Measurements from ENCODE around the gene PIAS4.

DNA sequence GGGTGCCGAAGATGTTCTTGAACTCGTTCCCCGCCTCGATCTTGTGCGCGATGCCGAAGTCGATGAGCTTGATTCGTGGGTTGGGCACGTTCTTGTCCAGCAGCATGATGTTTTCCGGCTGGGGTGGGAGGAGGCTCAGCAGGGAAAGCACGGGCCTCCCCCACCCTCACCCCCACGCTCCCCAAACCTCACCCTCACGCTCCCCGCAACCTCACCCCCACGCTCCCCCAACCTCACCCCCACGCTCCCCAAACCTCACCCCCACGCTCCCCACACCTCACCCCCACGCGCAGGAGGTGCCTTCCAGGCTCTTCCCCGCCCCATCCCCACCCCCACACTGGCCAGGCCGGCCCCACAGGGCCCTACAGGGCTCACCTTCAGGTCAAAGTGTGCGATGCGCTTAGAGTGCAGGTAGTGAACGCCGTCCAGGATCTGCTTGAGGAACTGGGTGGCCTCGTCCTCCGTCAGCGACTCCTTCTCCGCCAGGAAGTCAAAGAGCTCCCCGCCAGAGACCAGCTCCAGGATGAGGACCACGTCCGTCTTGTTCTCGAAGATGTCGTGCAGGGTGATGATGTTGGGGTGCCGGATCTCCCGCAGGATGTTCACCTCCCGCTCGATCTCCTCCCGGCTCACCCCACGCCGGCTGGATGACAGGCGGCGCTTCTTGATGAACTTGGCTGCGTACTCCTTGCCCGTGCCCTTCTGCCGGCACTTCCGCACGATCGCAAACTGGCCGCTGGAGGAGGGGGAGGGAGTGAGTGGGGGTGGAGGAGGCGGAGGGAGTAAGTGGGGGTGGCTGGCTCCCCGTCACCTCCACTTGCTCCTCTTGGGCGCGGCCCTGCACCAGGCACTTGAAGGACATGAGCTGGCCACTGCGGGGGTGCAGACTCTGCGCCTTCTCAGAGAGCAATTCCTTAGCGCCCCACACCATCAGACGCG, 43.0 kb upstream of the PIAS4 start:
- TF ChIP-seq, protein P1, sequence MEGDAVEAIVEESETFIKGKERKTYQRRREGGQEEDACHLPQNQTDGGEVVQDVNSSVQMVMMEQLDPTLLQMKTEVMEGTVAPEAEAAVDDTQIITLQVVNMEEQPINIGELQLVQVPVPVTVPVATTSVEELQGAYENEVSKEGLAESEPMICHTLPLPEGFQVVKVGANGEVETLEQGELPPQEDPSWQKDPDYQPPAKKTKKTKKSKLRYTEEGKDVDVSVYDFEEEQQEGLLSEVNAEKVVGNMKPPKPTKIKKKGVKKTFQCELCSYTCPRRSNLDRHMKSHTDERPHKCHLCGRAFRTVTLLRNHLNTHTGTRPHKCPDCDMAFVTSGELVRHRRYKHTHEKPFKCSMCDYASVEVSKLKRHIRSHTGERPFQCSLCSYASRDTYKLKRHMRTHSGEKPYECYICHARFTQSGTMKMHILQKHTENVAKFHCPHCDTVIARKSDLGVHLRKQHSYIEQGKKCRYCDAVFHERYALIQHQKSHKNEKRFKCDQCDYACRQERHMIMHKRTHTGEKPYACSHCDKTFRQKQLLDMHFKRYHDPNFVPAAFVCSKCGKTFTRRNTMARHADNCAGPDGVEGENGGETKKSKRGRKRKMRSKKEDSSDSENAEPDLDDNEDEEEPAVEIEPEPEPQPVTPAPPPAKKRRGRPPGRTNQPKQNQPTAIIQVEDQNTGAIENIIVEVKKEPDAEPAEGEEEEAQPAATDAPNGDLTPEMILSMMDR (IDR thresholded peaks at IDR 0.05), result no peak
- TF ChIP-seq, protein P2, sequence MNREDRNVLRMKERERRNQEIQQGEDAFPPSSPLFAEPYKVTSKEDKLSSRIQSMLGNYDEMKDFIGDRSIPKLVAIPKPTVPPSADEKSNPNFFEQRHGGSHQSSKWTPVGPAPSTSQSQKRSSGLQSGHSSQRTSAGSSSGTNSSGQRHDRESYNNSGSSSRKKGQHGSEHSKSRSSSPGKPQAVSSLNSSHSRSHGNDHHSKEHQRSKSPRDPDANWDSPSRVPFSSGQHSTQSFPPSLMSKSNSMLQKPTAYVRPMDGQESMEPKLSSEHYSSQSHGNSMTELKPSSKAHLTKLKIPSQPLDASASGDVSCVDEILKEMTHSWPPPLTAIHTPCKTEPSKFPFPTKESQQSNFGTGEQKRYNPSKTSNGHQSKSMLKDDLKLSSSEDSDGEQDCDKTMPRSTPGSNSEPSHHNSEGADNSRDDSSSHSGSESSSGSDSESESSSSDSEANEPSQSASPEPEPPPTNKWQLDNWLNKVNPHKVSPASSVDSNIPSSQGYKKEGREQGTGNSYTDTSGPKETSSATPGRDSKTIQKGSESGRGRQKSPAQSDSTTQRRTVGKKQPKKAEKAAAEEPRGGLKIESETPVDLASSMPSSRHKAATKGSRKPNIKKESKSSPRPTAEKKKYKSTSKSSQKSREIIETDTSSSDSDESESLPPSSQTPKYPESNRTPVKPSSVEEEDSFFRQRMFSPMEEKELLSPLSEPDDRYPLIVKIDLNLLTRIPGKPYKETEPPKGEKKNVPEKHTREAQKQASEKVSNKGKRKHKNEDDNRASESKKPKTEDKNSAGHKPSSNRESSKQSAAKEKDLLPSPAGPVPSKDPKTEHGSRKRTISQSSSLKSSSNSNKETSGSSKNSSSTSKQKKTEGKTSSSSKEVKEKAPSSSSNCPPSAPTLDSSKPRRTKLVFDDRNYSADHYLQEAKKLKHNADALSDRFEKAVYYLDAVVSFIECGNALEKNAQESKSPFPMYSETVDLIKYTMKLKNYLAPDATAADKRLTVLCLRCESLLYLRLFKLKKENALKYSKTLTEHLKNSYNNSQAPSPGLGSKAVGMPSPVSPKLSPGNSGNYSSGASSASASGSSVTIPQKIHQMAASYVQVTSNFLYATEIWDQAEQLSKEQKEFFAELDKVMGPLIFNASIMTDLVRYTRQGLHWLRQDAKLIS (CRISPR knock-in tag; IDR thresholded peaks at IDR 0.05; ENCODE audit: borderline replicate concordance), result no peak
- no peak for TF ChIP-seq CREM (CRISPR knock-in tag; IDR thresholded peaks at IDR 0.05)
- TF ChIP-seq NFYB (CRISPR knock-in tag; conservative IDR thresholded peaks at IDR 0.05; ENCODE audit: low read depth), result no peak
- no peak for TF ChIP-seq FOXJ3 (CRISPR knock-in tag; IDR thresholded peaks at IDR 0.05; ENCODE audit: borderline replicate concordance)
- no peak for TF ChIP-seq ZNF121 (CRISPR knock-in tag; IDR thresholded peaks at IDR 0.05)
- no peak for TF ChIP-seq JUN (CRISPR knock-in tag; IDR thresholded peaks at IDR 0.05)
- TF ChIP-seq, protein P3, sequence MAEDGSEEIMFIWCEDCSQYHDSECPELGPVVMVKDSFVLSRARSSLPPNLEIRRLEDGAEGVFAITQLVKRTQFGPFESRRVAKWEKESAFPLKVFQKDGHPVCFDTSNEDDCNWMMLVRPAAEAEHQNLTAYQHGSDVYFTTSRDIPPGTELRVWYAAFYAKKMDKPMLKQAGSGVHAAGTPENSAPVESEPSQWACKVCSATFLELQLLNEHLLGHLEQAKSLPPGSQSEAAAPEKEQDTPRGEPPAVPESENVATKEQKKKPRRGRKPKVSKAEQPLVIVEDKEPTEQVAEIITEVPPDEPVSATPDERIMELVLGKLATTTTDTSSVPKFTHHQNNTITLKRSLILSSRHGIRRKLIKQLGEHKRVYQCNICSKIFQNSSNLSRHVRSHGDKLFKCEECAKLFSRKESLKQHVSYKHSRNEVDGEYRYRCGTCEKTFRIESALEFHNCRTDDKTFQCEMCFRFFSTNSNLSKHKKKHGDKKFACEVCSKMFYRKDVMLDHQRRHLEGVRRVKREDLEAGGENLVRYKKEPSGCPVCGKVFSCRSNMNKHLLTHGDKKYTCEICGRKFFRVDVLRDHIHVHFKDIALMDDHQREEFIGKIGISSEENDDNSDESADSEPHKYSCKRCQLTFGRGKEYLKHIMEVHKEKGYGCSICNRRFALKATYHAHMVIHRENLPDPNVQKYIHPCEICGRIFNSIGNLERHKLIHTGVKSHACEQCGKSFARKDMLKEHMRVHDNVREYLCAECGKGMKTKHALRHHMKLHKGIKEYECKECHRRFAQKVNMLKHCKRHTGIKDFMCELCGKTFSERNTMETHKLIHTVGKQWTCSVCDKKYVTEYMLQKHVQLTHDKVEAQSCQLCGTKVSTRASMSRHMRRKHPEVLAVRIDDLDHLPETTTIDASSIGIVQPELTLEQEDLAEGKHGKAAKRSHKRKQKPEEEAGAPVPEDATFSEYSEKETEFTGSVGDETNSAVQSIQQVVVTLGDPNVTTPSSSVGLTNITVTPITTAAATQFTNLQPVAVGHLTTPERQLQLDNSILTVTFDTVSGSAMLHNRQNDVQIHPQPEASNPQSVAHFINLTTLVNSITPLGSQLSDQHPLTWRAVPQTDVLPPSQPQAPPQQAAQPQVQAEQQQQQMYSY (CRISPR knock-in tag; IDR thresholded peaks at IDR 0.05), result no peak
- TF ChIP-seq, protein P4, sequence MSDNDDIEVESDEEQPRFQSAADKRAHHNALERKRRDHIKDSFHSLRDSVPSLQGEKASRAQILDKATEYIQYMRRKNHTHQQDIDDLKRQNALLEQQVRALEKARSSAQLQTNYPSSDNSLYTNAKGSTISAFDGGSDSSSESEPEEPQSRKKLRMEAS (CRISPR knock-in tag; IDR thresholded peaks at IDR 0.05), result no peak
- TF ChIP-seq TCF7 (CRISPR knock-in tag; IDR thresholded peaks at IDR 0.05; ENCODE audit: low read depth), result no peak
- no peak for TF ChIP-seq TEAD4 (CRISPR knock-in tag; IDR thresholded peaks at IDR 0.05)
- TF ChIP-seq ZNF671 (CRISPR knock-in tag; IDR thresholded peaks at IDR 0.05), result no peak

All from WTC11 (cell line).